Urinary bladder (tissue), 2 donors: ENCODE data around the gene ING2. TPM values are rescaled to one million over a fixed set of nuclear protein-coding genes. Genes with fewer than 3 reads are reported as not detected.

Experiments used
- polyA plus RNA-seq: library from polyadenylated mRNA; stranded (reverse); fragments of 200-250 nt; gene quantifications from one replicate; pipeline ENCODE4 v1.2.3, GENCODE V29; 2013
- total RNA-seq: library from RNA; depleted of rRNA; stranded (reverse); fragments of >200 nt; gene quantifications from one replicate; pipeline ENCODE4 v1.2.3, GENCODE V29; 2014
- donor health status: healthy.

The ING2 gene
- total and polyA plus RNA-seq, 2 donors = 13.9 to 15.5 TPM

Other genes with a start within 250 kb of the ING2 start
- not detected for gene CLDN22, start 184.8 kb upstream of the ING2 start, total RNA-seq
- gene CLDN22, start 184.8 kb upstream of the ING2 start, polyA plus RNA-seq = not detected
- not detected for gene CLDN24, start 182.6 kb upstream of the ING2 start, total RNA-seq
- not detected for gene CLDN24, start 182.6 kb upstream of the ING2 start, polyA plus RNA-seq
- gene CDKN2AIP, start 60.4 kb upstream of the ING2 start, total RNA-seq = 19.6 TPM
- 19.1 TPM for gene CDKN2AIP, start 60.4 kb upstream of the ING2 start, polyA plus RNA-seq
- gene RWDD4, start 154.1 kb downstream of the ING2 start, total RNA-seq = 31.4 TPM
- 18.0 TPM for gene RWDD4, start 154.1 kb downstream of the ING2 start, polyA plus RNA-seq
- gene TRAPPC11, start 154.2 kb downstream of the ING2 start, total RNA-seq = 83.5 TPM
- 19.3 TPM for gene TRAPPC11, start 154.2 kb downstream of the ING2 start, polyA plus RNA-seq